GM21737 (cell line): ENCODE results near the gene SECISBP2.
"Not testable (repeated sequence)": the region's sequence is repeated elsewhere in the genome, so short reads cannot be mapped to it uniquely, and the experiment has no call there.

ENCODE experiments used
- ATAC-seq: cut with Tn5 transposase; IDR thresholded peaks from one replicate; pipeline ENCODE4 v1.9.1; 2021; ENCODE audit warnings: mild to moderate bottlenecking, moderate library complexity; ENCODE audit not compliant: unreplicated experiment

SECISBP2 gene

GRCh38 chr9:89318123-89319014 lies at the start of gene SECISBP2:
SECISBP2 (plus strand) TSS chr9:89318500; CDS start chr9:89318577, 77 bp downstream.
- peak; percentile 90 for ATAC-seq

- no peak for ATAC-seq
Measured at GRCh38 chr9:89273528-89274279, 44.6 kb upstream of the SECISBP2 start.

GRCh38 chr9:89274838-89275237 lies 43.5 kb upstream of the SECISBP2 start:
- ATAC-seq: no peak

DNA sequence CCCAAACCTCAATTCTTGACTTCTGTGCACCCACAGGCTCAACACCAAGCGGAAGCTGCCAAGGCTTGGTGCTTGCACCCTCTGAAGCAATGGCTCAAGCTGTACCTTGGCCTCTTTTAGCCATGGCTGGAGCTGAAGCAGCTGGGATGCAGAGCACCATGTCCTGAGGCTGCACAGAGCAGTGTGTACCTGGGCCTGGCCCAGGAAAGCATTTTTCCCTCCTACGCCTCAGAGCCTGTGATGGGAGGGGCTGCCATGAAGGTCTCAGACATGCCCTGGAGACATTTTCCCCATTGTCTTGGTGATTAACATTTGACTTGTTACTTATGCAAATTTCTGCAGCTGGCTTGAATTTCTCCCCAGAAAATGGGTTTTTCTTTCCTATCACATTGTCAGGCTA lies 42.3 kb upstream of the SECISBP2 start:
- ATAC-seq: not testable (repeated sequence)

- ATAC-seq: no peak
Measured at GRCh38 chr9:89277043-89277442, 41.3 kb upstream of the SECISBP2 start.

DNA sequence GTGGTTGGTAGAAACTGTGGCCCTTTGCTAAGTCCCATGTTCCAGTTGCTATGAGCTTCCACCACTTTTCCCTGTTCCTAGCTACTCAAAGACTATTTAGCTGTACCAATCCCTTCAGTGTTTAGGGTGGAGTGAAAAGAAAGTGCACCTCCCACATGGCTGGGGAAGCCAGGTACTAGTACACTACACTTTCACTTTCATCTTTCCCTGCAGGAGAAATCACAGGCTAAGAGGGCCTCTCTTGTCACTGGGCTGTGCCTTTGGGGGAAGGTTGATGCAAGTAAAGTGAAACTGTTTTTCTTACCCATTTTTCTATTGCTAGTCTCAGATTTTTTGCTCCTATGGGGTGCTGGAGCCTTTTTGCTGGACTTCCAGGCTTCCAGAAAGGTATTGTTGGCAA lies 40.8 kb upstream of the SECISBP2 start:
- no peak for ATAC-seq

DNA sequence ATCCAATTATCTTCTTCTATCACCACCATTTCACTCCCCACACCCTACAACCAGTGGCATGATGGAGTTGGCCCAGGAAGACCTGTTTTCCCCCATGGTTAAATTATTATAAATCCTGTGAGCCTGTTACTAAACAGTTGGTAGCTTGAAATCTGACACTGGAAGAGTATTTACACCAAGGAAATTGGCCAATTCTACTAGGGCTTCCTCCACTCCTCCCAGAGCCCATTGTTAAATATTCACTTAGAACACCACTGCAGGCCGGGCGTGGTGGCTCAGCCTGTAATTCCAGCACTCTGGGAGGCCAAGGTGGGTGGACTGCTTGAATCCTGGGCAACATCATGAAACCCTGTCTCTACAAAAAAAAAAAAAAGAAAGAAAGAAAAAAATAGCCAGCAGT lies 39.7 kb upstream of the SECISBP2 start:
- ATAC-seq: no peak

DNA sequence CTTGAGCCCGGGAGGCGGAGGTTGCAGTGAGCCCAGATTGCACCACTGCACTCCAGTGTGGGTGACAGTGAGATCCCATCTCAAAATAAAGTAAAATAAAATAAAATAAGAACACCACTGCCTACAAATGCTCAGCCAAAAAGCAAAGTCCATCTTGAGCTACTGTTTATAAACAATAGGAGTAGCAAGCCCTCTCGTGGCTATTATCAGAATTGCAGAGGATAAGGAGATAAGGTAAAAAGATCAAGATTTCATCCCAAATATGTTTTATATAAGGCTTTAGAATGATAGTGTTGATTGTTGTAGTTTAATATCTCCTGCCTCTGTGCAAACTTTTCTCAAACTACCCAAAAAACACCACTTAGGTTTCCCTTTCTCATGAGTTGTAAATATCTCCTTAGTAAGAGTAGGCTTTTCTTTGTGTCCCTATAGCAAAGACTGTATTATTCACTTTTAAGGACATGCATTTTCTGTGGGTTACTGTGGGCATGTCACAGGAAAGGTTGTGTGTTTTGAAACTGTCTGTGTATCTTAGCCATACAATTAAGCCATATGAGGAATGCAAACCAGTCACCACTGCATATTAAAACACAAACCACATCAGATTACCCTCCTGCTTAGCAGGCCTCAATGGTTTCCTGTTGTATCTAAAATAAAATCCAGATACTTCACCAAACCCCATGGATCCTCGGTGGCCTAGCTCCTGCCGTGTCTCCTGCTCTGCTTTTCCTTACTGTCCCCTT lies 39.1 kb upstream of the SECISBP2 start:
- ATAC-seq: no peak

- ATAC-seq: no peak
Measured at GRCh38 chr9:89281106-89281505, 37.2 kb upstream of the SECISBP2 start.

DNA sequence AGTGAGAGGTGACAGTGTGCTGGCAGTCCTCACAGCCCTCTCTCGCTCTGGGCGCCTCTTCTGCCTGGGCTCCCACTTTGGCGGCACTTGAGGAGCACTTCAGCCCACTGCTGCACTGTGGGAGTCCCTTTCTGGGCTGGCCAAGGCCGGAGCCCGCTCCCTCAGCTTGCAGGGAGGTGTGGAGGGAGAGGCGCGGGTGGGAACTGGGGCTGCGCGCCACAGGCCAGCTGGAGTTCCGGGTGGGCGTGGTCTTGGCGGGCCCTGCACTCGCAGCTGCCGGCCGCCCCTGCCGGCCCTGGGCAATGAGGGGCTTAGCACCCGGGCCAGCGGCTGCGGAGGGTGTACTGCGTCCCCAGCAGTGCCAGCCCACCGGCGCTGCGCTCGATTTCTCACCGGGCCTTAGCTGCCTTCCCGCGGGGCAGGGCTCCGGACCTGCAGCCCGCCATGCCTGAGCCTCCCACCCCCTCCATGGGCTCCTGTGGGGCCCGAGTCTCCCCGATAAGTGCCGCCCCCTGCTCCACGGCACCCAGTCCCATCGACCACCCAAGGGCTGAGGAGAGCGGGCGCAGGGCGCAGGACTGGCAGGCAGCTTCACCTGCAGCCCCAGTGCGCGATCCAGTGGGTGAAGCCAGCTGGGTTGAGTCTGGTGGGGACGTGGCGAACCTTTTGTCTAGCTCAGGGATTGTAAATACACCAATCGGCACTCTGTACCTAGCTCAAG lies 35.9 kb upstream of the SECISBP2 start:
- not testable (repeated sequence) for ATAC-seq

- no peak for ATAC-seq
Measured at GRCh38 chr9:89284076-89284475, 34.2 kb upstream of the SECISBP2 start.

GRCh38 chr9:89291741-89292140 lies 26.6 kb upstream of the SECISBP2 start:
- ATAC-seq: no peak

DNA sequence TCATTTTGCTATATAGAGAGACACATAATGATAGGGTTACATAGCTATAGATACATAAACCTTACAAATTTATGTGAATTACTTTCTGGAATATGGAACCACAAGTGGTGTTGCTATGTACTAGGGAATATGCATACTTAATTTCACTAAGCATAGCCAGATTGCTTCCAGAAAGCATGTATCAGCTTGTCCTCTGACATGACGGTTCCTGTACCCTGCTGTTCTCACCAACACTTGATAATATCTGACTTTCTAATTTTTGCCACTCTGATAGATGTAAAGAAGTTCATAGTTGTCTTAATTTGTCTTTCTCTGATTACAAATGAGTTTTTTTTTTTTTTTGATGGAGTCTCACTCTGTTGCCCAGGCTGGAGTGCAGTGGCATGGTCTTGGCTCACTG lies 25.3 kb upstream of the SECISBP2 start:
- ATAC-seq: no peak

GRCh38 chr9:89295400-89295799 lies 22.9 kb upstream of the SECISBP2 start:
- no peak for ATAC-seq

DNA sequence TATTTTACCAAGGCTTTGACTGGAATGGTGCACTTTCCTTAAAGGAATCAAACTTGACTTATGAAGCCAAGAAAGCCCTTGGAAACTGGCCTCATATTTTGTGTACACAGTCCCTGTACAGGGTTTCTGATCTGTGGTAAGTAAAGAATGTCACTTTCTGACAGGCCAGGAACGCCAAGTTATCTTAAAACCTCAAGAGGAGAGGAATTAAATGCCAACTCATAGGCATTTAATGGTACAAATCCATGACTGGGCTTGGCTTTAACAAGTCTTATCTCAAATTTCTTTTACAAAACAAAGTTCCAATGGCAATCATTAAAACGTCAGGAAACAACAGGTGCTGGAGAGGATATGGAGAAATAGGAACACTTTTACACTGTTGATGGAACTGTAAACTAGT lies 16.3 kb upstream of the SECISBP2 start:
- not testable (repeated sequence) for ATAC-seq

- no peak for ATAC-seq
Measured at GRCh38 chr9:89304020-89304833, 14.1 kb upstream of the SECISBP2 start.

DNA sequence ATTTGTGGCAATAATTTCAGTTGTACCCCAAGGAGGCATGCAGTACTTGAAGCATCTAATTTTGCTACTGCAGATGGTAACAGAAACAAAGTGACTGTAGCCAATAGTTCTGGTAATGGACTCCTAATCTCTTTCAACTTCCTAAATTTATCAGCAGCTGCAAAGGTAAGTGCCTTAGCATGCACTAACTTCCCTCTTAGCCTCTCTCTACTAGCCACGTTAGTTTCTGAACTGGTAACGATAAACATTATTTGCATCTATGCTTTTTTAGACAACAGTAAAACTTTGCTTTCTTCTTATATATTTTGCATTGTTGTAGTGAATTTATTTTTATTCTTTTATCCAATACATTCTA lies 13.5 kb upstream of the SECISBP2 start:
- ATAC-seq: no peak

- no peak for ATAC-seq
Measured at GRCh38 chr9:89305868-89306267, 12.4 kb upstream of the SECISBP2 start.

DNA sequence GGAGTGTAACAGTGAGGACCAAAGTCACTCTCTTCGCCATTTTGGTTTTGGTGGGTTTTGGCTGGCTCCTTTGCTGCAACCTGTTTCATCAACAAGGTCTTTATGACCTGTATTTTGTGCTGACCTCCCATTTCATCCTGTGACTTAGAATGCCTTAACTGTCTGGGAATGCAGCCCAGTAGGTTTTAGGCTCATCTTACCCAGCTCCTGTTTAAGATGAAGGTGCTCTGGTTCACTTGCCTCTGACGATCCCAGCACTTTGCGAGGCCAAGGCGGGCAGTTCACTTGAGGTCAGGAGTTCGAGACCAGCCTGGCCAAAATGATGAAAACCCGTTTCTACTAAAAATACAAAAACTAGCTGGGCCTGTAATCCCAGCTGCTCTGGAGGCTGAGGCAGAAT lies 9.1 kb upstream of the SECISBP2 start:
- no peak for ATAC-seq
